ENCODE results near the gene ROBO3. TPM values are rescaled to one million over a fixed set of nuclear protein-coding genes. Genes with fewer than 3 reads are reported as not detected.

The ROBO3 gene
- total RNA-seq, 2 experiments from 2014 or later, result 12.0 to 12.1 TPM

DNA sequence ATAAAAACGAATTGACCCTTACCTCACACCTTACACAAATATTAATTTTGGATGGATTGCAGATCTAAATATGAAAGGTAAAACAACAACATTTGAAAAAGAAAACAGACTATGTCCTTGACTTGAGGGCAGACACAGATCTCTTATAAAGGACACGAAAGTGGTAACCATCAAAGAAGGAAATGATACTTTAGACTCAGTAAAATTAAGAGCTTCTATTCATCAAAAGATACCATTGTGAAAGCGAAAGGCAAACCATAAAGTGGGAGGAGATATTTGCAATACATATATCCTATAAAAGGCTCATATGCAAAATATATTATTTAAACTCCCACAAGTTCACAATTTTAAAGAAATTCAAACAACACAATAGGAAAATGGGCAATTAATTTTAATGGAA, 65.6 kb downstream of the ROBO3 start:
- ChIA-PET POLR2A (no interaction called here), CTCF (no interaction called here)
- Mint-ChIP-seq H3K27ac (peak overlapping the region; percentile 81), H3K9me3 (no peaks in the 10 kb centered on the region), H3K4me1 (peaks cover 12% of the 10 kb centered on the region), H3K4me3 (peak overlapping the region; percentile 9), H3K36me3 (ENCODE audit: low read depth) (peaks cover 3% of the 10 kb centered on the region), H3K27me3 (no peaks in the 10 kb centered on the region)
- no peak for DNase-seq

Other genes starting within 250 kb of the ROBO3 start
- 10 to 100 TPM; 39.6 to 47.4 TPM for gene TBRG1, start 242.6 kb upstream of the ROBO3 start, total RNA-seq
- 1 to 10 TPM; 6.5 to 7.5 TPM for gene SIAE, start 191.7 kb upstream of the ROBO3 start, total RNA-seq
- 1 to 10 TPM; 1.1 to 1.8 TPM for gene SPA17, start 191.5 kb upstream of the ROBO3 start, total RNA-seq
- gene NRGN, start 125.5 kb upstream of the ROBO3 start, total RNA-seq, result 10 to 100 TPM in 1 of 2 experiments, 1 to 10 TPM in 1; 8.9 to 11.6 TPM
- gene VSIG2, start 113.2 kb upstream of the ROBO3 start, total RNA-seq, result under 1 TPM in 1 of 2 experiments, not detected in 1; 0.22 TPM
- under 1 TPM; 0.19 to 0.45 TPM for gene ESAM, start 103.1 kb upstream of the ROBO3 start, total RNA-seq
- 10 to 100 TPM in 1 of 2 experiments, 1 to 10 TPM in 1; 9.5 to 10.5 TPM for gene MSANTD2, start 65.0 kb upstream of the ROBO3 start, total RNA-seq
- gene ROBO4, start 32.4 kb downstream of the ROBO3 start, total RNA-seq, result not detected
- not detected for gene HEPN1, start 53.8 kb downstream of the ROBO3 start, total RNA-seq
- gene HEPACAM, start 70.6 kb downstream of the ROBO3 start, total RNA-seq, result not detected
- 1 to 10 TPM; 7.3 to 9.0 TPM for gene CCDC15, start 88.8 kb downstream of the ROBO3 start, total RNA-seq
- gene SLC37A2, start 197.9 kb downstream of the ROBO3 start, total RNA-seq, result under 1 TPM; 0.60 to 0.73 TPM
- 10 to 100 TPM; 16.3 to 16.9 TPM for gene TMEM218, start 246.2 kb downstream of the ROBO3 start, total RNA-seq